Stimulated activated CD8-positive, alpha-beta memory T cell treated with anti-CD3 and anti-CD28 coated beads, Interleukin-4, amount 100 ng/mL, for 4 hours (primary cell): Measurements from ENCODE around the gene RNF26.

Experiments
- DNase-seq, 2 donors: peaks; one replicate each; pipeline ENCODE4 v3.0.0-alpha.2; 2020; ENCODE audit warnings: low read depth in 2 of 2, low spot score in 1 of 2

Gene RNF26

DNA sequence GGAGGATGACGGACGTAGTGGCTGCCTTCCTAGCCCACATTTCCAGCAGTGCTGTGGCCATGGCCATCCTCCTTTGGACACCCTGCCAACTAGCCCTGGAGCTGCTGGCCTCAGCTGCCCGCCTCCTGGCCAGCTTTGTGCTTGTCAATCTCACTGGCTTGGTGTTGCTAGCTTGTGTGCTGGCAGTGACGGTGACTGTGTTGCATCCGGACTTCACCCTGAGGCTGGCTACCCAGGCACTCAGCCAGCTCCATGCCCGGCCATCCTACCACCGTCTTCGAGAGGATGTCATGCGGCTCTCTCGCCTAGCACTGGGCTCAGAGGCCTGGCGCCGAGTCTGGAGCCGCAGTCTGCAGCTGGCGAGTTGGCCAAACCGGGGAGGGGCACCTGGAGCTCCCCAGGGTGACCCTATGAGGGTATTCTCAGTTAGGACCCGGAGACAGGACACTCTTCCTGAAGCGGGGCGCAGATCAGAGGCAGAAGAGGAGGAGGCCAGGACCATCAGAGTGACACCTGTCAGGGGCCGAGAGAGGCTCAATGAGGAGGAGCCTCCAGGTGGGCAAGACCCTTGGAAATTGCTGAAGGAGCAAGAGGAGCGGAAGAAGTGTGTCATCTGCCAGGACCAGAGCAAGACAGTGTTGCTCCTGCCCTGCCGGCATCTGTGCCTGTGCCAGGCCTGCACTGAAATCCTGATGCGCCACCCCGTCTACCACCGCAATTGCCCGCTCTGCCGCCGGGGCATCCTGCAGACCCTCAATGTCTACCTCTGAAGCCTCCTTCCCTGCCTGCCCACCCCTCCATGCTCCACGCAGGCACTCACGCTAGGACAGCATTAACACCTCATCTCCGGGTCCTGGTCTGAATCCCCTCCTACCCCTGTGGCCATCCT lies 1.6 kb downstream of the RNF26 start:
- DNase-seq: no peak

- DNase-seq: no peak
Observed at GRCh38 chr11:119336744-119337469, 2.6 kb downstream of the RNF26 start.

DNA sequence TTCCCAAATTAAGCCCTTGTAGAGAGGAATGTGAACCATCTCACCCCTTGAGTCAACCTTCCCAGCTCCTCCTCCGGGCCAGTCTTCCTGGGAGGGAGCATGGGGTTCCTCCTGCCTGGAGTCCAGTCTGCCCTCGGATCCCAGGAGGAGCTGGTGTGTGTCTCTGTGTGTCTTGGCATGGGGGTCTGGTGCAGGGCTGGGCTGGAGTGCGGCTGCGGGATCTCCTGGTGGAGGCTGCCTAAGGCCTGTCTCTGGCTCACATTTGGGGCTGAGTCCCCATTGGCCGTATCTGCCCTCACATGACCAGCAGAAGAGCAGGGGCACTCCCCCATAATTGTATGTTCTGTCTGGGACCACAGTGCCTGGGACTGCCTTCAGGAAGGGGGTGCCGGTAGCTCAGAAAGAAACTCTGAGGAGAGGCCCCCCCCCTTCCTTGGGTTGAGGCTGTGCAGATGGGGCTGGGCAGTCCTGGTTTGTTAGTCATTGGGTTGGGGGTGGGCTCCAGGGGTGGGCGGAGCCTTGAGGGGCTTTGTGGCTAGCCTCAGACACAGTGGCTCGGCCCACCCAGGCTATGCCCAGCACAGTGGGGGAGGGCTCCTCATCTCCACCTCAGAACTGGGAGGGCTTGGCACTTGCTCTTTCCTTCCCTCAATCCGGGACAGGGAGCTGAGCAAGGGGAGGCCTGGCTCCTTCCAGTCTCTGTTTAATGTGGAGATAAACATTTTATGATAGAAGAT lies 3.4 kb downstream of the RNF26 start:
- DNase-seq: no peak

DNA sequence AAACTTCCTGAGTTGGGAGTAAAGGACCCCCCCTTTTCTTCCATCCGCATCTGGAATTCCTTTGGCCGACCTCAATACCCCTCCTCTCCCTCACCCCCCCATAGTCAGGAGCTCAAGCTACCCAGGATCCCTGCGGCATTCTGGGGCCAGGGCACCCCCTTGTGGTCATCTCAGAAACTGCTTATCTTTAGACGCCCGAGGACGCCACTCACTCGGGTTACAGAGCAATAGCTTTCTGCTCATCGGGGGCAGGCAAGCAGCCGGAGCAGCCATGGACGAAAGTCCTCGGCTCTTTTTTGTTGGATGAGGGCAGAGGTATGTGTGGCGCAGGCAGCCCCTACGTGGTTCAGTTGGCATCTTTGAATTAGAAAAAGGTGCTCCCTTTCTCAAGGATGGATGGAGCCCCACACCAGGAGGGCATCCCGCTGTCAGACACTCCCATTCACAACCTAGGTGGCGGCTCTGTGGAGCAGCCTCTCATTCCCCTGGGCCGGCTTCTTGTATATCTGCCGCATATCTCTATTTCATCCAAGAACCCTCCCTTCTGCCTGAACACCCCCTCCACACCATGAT lies 4.1 kb downstream of the RNF26 start:
- peak in 1 of 2 donors; percentile 39 for DNase-seq

DNA sequence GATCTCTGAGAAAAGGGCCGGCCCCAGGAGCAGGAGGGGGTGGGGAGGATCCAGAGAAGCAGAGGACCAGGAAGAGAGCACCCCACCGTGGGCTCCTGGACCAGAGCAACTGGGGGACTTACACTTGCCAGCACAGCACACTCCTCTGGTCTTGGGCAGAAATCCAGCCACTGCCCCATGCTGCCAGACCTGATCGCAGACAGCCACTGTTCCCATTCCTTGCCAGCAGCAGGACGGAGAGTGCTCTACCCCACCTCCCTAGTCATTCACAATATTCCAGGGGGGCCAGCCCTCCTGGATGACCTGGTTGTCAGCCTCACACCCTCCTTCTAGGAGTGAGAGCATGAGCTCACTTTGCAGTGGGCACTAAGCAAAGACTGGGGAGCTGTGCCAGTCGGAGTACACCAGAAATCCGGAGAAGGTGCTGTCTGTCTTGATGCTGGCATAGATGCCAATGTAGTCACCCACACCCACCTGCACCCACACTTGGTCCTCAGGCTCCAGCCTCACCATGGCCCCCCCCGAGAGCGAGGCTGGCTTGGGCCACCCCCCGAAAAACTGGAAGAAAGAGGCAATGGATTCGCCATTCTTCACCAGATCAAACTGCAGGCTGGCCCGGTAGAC lies 4.8 kb downstream of the RNF26 start:
- DNase-seq: no peak

DNA sequence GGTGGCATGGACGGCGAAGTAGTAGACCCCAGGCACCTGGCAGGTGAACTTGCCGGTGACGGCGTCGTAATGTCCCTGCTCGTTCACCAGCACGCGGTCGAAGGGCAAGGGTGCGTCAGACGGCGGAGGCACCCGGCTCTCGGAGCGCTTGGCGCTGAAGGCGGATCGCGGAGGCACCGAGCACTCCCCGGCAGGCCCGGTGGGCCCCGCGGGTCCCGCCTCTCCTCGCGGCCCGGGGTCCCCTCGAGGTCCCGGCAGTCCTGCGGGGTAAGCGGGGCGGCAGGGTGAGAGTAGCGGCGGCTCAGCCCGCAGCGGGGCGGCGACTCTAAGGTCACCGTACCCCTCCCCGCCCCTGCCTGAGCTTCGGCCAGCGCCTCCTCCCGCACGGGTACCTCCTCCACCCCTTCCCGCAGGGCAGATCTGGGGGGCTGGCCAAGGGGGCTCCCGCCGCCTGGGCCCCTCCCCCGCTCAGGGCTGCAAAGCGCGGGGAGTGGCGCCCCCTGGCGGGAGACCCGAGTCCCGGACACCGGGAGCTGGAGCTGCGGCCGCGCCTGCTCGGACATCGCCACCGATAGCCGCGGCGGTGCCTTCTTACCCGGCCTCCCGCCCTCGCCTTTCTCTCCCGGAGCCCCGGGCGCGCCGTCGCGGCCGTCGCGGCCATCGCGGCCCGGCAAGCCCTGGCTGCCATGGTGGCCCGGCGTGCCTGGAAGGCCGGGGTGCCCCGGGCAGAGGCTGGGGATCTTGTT lies 5.4 kb downstream of the RNF26 start:
- no peak for DNase-seq

GRCh38 chr11:119340335-119341221 lies 6.3 kb downstream of the RNF26 start, which contains the start of gene C1QTNF5:
C1QTNF5 (minus strand) TSS chr11:119340883; CDS start chr11:119340397, 486 bp downstream.
- no peak for DNase-seq

GRCh38 chr11:119341222-119342022 lies 7.1 kb downstream of the RNF26 start:
- DNase-seq: no peak

GRCh38 chr11:119342023-119342300 lies 7.6 kb downstream of the RNF26 start:
- DNase-seq: no peak

DNA sequence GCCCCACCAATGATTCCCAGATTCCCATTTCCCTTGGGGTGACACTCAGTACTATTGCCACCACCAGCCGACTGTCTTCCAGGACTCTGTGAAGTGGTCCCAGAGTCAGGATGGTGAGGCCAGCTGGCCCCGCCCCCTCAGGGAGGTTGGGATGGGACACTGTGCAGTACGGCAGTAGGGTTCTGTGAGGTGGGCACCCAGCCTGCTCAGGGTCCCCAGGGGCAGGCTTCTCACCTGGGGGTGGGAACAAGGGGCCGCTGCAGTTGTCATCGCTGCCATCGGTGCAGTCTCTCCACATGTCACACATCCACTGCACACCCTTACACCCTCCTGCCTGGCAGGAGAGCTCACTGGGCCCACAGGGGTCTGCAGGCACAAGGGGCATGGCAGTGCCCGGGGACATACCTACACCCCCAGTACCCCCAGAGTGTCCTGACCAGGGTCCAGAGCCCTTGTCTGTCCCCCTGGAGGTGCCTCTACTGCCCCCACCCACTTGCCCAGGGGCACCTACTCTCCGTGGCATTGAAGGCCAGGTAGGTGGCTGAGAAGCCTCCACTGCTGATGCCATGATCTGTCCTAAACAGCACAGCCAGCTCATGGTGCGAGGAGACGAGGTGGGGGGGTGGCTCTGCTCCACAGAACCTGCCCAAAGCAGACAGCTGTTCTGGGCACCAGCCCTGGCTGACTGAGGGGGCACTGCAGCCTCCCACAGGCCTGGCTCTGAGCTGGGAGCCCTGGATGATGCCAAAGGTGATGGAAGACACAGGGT lies 8.2 kb downstream of the RNF26 start:
- no peak for DNase-seq

- DNase-seq: no peak
Observed at GRCh38 chr11:119343726-119344125, 9.4 kb downstream of the RNF26 start.

- DNase-seq: no peak
Observed at GRCh38 chr11:119344291-119345010, 10.1 kb downstream of the RNF26 start.

GRCh38 chr11:119345685-119346084 lies 11.4 kb downstream of the RNF26 start:
- no peak for DNase-seq

GRCh38 chr11:119346605-119347004 lies 12.3 kb downstream of the RNF26 start, which contains the start of gene MFRP:
MFRP (minus strand) TSS chr11:119346705; CDS start chr11:119346513, 192 bp downstream.
- no peak for DNase-seq

DNA sequence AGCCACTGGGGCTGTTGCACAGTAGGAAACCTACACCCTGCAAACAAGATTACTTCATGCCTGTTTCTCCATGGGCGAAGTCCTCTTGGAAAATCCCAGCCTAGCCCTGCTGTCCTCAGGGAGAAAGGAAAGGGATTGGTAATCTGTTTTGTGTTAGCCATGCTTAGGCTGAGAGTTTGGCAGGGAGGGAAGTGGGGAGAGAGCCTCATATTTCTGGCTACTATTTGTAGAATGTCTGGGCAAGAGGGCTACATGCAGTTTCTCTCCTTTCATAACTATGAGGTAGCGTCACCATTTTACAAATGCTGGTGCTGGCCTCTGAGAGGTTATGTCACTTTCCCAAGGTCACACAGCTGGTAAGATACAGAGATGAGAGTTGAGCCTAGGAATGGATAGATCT lies 12.9 kb downstream of the RNF26 start:
- no peak for DNase-seq

- no peak for DNase-seq
Observed at GRCh38 chr11:119347940-119348605, 13.7 kb downstream of the RNF26 start.
